ENCODE measurements around the gene PNPLA8. TPM values are rescaled to one million over a fixed set of nuclear protein-coding genes. Genes with fewer than 3 reads are reported as not detected.

Gene PNPLA8
- total RNA-seq, result 17.6 and 19.9 TPM in 2 replicates
- 4.2 and 5.9 TPM in 2 replicates for polyA plus RNA-seq
- 7.2 and 7.8 TPM in 2 replicates for polyA plus RNA-seq (2011; cell fraction: cytosol; rRNA removed)
- polyA plus RNA-seq (2011; cell fraction: nucleus; rRNA removed), result 7.1 and 9.5 TPM in 2 replicates
- 14.7 and 16.0 TPM in 2 replicates for polyA plus RNA-seq (2012)
- 13.2 and 16.9 TPM in 2 replicates for polyA minus RNA-seq
- 20.1 TPM for polyA minus RNA-seq (2011; cell fraction: cytosol; rRNA and poly(A)+ RNA removed)
- 15.5 and 32.2 TPM in 2 replicates for polyA minus RNA-seq (2011; cell fraction: nucleus; rRNA and poly(A)+ RNA removed)
- Bru-seq, nascent RNA, result percentile 77 among the genes with signal in this experiment
- BruChase-seq, experiment 1, labeled RNA remaining after a 6-hour chase, result percentile 63 among the genes with signal in this experiment
- BruChase-seq, experiment 2, labeled RNA remaining after a 2-hour chase, result percentile 64 among the genes with signal in this experiment
- long read RNA-seq, transcript PNPLA8-206 (10 exons, 3,462 nt), result minor isoform, 19 of 69 reads
- long read RNA-seq, transcript PNPLA8-201 (11 exons, 3,490 nt), result major isoform, 27 of 69 reads
- long read RNA-seq, partial matches to known transcripts, result 7 of 69 reads
- long read RNA-seq, other reads (novel, unspliced or antisense), result 12 of 69 reads

- Histone ChIP-seq H3K4me1 (ENCODE audit: control insufficient read depth, extremely low read depth, insufficient read depth, low read length) (peaks cover 17% of the 10 kb centered on the region), H3K27ac (ENCODE audit: insufficient read depth, low read depth, low read length) (peak within 1 kb of the TSS; percentile 93), H3K79me2 (ENCODE audit: control insufficient read depth, insufficient read depth, low read length) (peaks cover 24% of the 10 kb centered on the region), H3K36me3 (ENCODE audit: control insufficient read depth in 2 of 2, extremely low read depth in 1 of 2, insufficient read depth in 2 of 2, low read length in 2 of 2) (no peaks in the 10 kb centered on the region), H3K9me1 (replicated peaks; ENCODE audit: control insufficient read depth, extremely low read depth, insufficient read depth, low read length) (no peaks in the 10 kb centered on the region), H2AFZ (ENCODE audit: low read depth, low read length) (peak within 1 kb of the TSS; percentile 60), H3K27me3 (ENCODE audit: control insufficient read depth in 2 of 2, insufficient read depth in 2 of 2, low read length in 2 of 2) (no peaks in the 10 kb centered on the region), H3K9me3 (replicated peaks; ENCODE audit: control insufficient read depth, insufficient read depth, low read length) (no peaks in the 10 kb centered on the region), H3K9ac (replicated peaks; ENCODE audit: extremely low read depth, insufficient read depth, low read length) (peak within 1 kb of the TSS; percentile 94), H3K4me2 (ENCODE audit: insufficient read depth, low read length) (peak within 1 kb of the TSS; percentile 93), H3K4me3 (replicated peaks in 1 of 3; ENCODE audit: insufficient read depth in 1 of 3, low read depth in 1 of 3, low read length in 3 of 3) (peak within 1 kb of the TSS; percentile 69 to 95 (median 73)), H4K20me1 (replicated peaks; ENCODE audit: control insufficient read depth, extremely low read depth, insufficient read depth, low read length) (no peaks in the 10 kb centered on the region)
- ChIA-PET CTCF (interaction anchor here (0.9 to 1.6 kb wide), 4 partner anchors 9 to 29 kb away, joined by 3 to 5 read pairs (median 4); no protein-coding TSS in a partner anchor), POLR2A (interaction anchor here (1.2 to 2.3 kb wide), 2 partner anchors 43 to 70 kb away, joined by 3 to 9 read pairs; partner anchors contain the start of genes DNAJB9, NRCAM and THAP5)
- BruUV-seq (replicated peaks), result no TSS peak
- TF ChIP-seq GATA2 (IDR thresholded peaks at IDR 0.05; ENCODE audit: insufficient read depth, insufficient read length, low read depth, low read length), result no peak
- TF ChIP-seq POLR2A (IDR thresholded peaks at IDR 0.05; ENCODE audit: low read depth, low read length), result peak; percentile 82
- TF ChIP-seq POLR2AphosphoS5 (IDR thresholded peaks at IDR 0.05; ENCODE audit: insufficient read depth, low read depth, low read length), result peak; percentile 82
- TF ChIP-seq MAX (IDR thresholded peaks at IDR 0.05; ENCODE audit: insufficient read depth, insufficient read length), result peak; percentile 36
- dilution Hi-C loops (cut with MboI; ENCODE audit: extremely low pct_ligation_motif_present, low sequenced_read_pairs) (no loop called here), intact Hi-C loops (cut with micrococcal nuclease) (loop anchor here (1.0 kb wide), 1 partner anchor 43 kb away; the partner anchor contains the start of genes DNAJB9 and THAP5)
- DNase-seq (ENCODE audit: low read depth, low spot score) (peak; percentile 100), FAIRE-seq (peak; percentile 92)
These were observed at the start of gene PNPLA8 for GRCh38 chr7:108525985-108526767. Gene PNPLA8 (minus strand): TSS chr7:108526135. CDS start chr7:108515491, 10,644 bp downstream.

Data from endothelial cell of umbilical vein (primary cell).